TTC549 (cell line): Measurements from ENCODE around the gene IL1R2.

Experiments used
- FAIRE-seq: peaks from 2 replicates; lab custom pipeline; 2012; peaks lifted over from hg19 to GRCh38; lab: Jason Lieb, UNC

Gene IL1R2

GRCh38 chr2:102043560-102043959 is 51.8 kb downstream of the IL1R2 start:
- no peak for FAIRE-seq

DNA sequence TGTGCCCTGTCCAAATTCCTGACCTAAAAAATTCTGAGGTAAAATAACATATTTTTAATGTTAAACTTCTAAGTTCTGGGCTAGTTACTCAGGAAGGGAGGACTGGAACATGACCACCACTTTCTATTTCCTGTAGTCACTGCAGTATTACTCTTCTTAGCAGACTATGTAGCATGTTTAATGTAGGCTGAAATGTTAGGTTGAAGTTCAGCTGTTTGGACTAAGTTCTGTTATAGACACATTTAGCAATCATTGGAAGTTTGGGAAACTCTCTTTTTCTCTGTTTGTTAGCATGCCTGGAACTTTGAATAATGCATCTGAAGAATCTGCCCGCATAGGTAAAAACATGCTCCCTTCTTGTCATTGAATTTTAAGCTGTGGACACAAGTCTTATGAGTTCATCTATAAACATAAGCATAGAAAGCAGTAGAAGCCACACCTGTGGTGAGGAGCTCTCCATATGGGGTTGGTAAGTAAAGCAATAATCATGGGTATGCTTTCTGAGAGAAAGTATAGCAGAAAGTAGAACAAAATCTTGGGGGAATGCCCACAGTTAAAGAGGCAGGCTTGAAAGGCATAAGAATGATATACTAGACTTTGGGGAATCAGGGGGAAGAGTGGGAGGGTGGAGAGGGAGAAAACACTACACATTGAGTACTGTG is 52.6 kb downstream of the IL1R2 start:
- no peak for FAIRE-seq

DNA sequence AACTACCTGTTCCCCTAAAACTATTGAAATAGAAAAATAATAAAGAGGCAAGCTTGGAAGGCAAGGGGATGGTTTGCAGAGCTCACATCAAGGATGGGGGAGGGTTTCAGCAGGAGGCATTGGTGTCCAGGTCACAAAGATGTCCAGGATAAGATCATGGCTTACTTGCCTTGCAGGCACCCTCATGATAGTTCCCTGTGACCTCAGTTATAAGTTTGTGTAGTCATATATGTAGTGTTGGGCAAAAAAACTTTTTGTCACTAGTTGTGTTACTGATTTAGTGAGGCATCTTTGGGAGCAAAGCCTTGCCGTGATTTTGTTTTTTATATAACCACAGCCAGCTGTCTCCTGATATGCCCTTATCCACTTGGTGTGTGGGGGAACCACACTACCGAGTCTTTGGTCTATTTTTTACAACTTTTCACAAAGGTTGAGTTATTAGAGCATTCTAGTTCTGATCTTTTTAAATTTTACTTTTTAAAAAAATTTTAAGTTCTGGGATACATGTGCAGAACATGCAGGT is 53.3 kb downstream of the IL1R2 start:
- no peak for FAIRE-seq

DNA sequence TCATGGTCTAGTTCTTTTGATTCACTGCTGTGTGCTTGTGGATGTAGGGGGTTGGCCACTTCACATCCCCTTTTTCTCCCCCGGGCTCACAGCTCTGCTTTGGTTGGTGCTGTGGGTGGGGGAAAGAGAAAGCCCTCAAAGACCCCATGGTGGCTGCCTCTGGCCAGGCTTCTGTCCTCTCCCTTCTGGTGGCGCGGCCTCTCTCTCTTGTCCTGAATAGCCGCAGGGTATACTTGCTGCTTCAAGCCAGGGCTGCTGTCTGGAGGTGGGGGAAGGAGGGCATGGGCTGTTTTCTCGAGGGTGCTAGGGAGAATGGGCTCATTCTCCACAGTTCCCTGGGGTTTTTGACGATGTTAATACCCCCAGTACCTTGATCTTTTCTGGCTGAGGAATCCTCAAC is 53.9 kb downstream of the IL1R2 start:
- FAIRE-seq: no peak

GRCh38 chr2:102046135-102046986 is 54.6 kb downstream of the IL1R2 start:
- no peak for FAIRE-seq

GRCh38 chr2:102048465-102048864 is 56.7 kb downstream of the IL1R2 start:
- FAIRE-seq: no peak

GRCh38 chr2:102049756-102050443 is 58.1 kb downstream of the IL1R2 start:
- no peak for FAIRE-seq

- FAIRE-seq: no peak
Measured at GRCh38 chr2:102050854-102051391, 59.2 kb downstream of the IL1R2 start.

DNA sequence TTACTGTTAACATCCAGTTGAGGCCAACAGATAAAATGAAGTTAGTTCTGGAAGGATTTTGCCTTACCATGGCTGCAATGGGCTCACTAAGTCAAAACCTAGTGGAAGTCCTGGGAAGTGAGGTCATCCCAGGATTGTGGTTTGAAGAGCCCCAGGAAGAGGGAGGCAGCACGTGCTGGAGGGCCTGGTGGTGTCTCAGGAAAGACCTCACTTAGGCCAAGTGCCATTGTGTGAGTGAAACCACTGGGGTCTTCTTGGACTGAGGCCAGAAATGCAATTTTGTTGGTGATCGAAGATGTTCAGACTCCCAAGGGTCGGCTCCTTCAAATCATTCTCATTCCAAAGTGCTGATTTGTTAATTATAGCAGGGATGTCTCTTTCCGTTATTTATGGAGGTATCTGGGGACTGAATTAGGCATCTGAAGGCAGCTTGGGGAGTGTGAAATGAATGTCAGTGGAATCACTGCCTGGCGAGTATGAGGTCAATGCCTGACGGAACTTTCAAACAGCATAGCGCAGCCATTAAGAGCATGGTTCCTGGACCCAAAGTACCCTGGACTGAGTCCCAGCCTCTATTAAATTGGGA is 60.0 kb downstream of the IL1R2 start:
- FAIRE-seq: no peak

- FAIRE-seq: no peak
Measured at GRCh38 chr2:102052365-102052764, 60.6 kb downstream of the IL1R2 start.

DNA sequence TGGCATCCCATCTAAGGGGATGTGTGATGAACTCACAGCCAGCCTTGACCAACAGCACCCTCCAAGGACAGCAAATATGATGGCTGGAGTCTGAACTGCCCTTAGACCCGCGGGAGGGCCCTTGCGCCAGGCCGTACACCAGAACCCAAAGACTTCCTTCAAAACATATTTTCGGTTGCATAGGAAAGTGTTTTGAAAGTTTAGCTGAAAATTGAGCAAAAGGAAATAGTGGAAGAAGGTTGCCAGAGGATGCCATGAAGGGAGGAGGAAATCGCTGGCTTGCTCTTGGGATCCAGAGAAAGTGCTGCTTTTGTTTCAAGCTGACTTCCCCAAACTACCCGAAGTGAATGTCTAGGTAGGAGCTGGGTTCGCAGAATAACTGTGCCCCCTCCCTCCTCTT is 61.3 kb downstream of the IL1R2 start:
- FAIRE-seq: no peak

GRCh38 chr2:102055346-102055990 is 63.7 kb downstream of the IL1R2 start:
- FAIRE-seq: no peak

GRCh38 chr2:102056079-102056581 is 64.4 kb downstream of the IL1R2 start:
- no peak for FAIRE-seq

DNA sequence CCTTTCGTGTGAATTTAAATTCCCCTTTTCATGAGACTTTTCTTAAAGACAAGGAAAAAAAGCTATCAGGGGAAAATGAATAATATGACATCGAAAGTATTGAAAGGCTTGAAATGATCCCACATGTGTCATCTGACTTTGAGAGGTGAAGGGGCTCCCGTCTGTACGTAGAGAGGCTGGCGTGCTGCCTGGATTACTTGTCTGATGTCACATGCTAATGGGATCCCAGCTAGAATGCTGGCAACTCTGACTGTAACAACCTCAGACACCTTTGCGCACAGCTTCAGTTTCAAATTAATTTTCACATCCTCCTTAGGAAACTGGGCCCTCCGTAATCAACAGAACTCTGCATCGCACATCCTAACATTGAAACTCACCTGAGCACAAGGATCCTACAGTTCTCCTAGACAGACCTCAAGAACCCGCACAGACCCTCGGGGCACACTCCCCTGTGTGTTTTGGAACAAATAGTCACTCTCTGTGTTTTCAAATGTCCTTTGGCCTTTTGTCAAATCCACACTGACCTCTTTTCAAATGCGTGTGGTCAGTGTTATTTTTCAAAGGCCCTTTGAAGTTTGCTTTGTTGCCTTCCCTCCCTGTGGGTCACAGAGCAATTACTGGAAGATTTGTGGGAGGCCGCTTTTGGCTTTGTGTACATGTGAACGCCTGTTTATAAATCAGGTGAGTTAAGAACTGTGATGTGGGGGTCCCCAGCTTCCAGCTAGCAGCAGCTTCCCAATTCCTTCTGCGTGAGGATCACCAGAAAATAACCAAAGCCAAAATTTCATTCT is 65.9 kb downstream of the IL1R2 start:
- no peak for FAIRE-seq

GRCh38 chr2:102058293-102058833 is 66.6 kb downstream of the IL1R2 start:
- no peak for FAIRE-seq

GRCh38 chr2:102059151-102059550 is 67.4 kb downstream of the IL1R2 start:
- no peak for FAIRE-seq

- FAIRE-seq: no peak
Measured at GRCh38 chr2:102060047-102060446, 68.3 kb downstream of the IL1R2 start.

- FAIRE-seq: no peak
Measured at GRCh38 chr2:102060792-102061191, 69.0 kb downstream of the IL1R2 start.

GRCh38 chr2:102061286-102061699 is 69.5 kb downstream of the IL1R2 start:
- no peak for FAIRE-seq
